Endodermal cell (in vitro differentiated cells): ENCODE data around the gene HS1BP3. TPM values are rescaled to one million over a fixed set of nuclear protein-coding genes. Genes with fewer than 3 reads are reported as not detected.

ENCODE experiments used
- DNase-seq: peaks from one replicate; pipeline ENCODE4 v3.0.0-alpha.2; 2017
- H3K27ac ChIP-seq: 2 replicates; pipeline ENCODE4 v1.5.1; 2013; ENCODE audit warnings: mild to moderate bottlenecking, low read depth, low read length, moderate library complexity
- H3K27me3 ChIP-seq: 2 replicates; pipeline ENCODE4 v1.6.1; 2013; ENCODE audit warnings: mild to moderate bottlenecking, low read length, moderate library complexity; ENCODE audit not compliant: insufficient read depth, control insufficient read depth, poor library complexity, severe bottlenecking
- H3K36me3 ChIP-seq: 2 replicates; pipeline ENCODE4 v1.7.0; 2013; ENCODE audit warnings: mild to moderate bottlenecking, low read length, moderate library complexity; ENCODE audit not compliant: control insufficient read depth, insufficient read depth
- H3K4me1 ChIP-seq: one replicate; pipeline ENCODE4 v1.7.0; 2013; ENCODE audit warnings: low read length; ENCODE audit not compliant: control insufficient read depth, insufficient read depth
- H3K4me3 ChIP-seq: 2 replicates; pipeline ENCODE4 v1.5.1; 2013; ENCODE audit warnings: mild to moderate bottlenecking, low read length, moderate library complexity
- H3K9ac ChIP-seq: 2 replicates; pipeline ENCODE4 v1.6.1; 2013; ENCODE audit warnings: mild to moderate bottlenecking, low read length, moderate library complexity; ENCODE audit not compliant: poor library complexity, severe bottlenecking; ENCODE audit errors: extremely low read depth
- H3K9me3 ChIP-seq: 2 replicates; pipeline ENCODE4 v1.6.1; 2013; ENCODE audit warnings: mild to moderate bottlenecking, low read length, moderate library complexity; ENCODE audit not compliant: control insufficient read depth
- H3K27ac Mint-ChIP-seq: 2 replicates; pipeline ENCODE4 v1.8.0; 2020; ENCODE audit warnings: mixed read lengths
- H3K27me3 Mint-ChIP-seq: 2 replicates; pipeline ENCODE4 v1.8.0; 2021; ENCODE audit warnings: mild to moderate bottlenecking, mixed read lengths; ENCODE audit not compliant: insufficient read depth
- H3K36me3 Mint-ChIP-seq: 2 replicates; pipeline ENCODE4 v1.8.0; 2020; ENCODE audit warnings: low read depth, mixed read lengths
- H3K4me1 Mint-ChIP-seq: 2 replicates; pipeline ENCODE4 v1.8.0; 2020; ENCODE audit warnings: mixed read lengths
- H3K4me3 Mint-ChIP-seq: 2 replicates; pipeline ENCODE4 v1.8.0; 2020; ENCODE audit warnings: mild to moderate bottlenecking, moderate library complexity, mixed read lengths
- H3K9me3 Mint-ChIP-seq: 2 replicates; pipeline ENCODE4 v1.8.0; 2020; ENCODE audit warnings: mild to moderate bottlenecking, mixed read lengths
- WGBS, 2 experiments: methylation state at CpG; one replicate each; pipeline versions ENCODE4 v1.1.5 to v1.1.7; 2013; ENCODE audit warnings: missing lambda C conversion rate in 2 of 2, mixed read lengths in 1 of 2; ENCODE audit not compliant: insufficient coverage in 1 of 2, insufficient read length in 1 of 2; 5-methylcytosine and 5-hydroxymethylcytosine counted together
- total RNA-seq, 2 donors: library from RNA; stranded (reverse); fragmentation: NEBNext Ultra II Directional in 1 of 2; extraction: Animal tissue kit (Norgen Biotek cat#: 25700) in 1 of 2; gene quantifications; 2 replicates in 1 of 2; 3 replicates in 1 of 2; pipeline ENCODE4 v1.2.1, GENCODE V29; 2021
- TF ChIP-seq, protein P1 (sequence below): fragments of 200-600 bp; sonication (generic); conservative IDR thresholded peaks from 2 replicates; pipeline ENCODE4 v1.5.0; 2021; ENCODE audit warnings: antibody characterized with exemption, mild to moderate bottlenecking

HS1BP3 gene
- total RNA-seq, 2 donors from 2014 or later: 23.0 to 26.2 TPM

DNA sequence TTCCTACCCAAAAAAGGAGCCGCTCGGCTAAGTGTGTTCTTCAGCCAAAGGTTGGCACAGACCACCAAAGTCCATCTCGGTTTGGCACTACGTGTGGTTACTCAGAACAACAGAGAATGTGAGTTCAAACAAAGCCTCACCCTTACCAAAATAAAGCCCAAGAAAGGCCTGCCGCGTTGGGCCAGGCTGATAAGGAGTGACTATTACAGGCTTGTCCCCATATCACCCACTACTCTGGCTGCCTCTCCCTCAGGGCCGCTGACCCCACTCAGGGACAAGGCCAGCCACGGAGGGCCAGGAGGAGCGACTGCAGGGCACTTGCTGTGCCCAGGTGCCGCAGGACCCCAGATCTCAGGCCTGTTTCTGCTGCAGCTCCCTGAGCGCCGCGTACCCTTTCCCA, 13.8 kb downstream of the HS1BP3 start:
- Histone ChIP-seq H3K36me3 (peaks cover 13% of the 10 kb centered on the region), H3K4me1 (no peaks in the 10 kb centered on the region), H3K9ac (no peak overlapping the region), H3K9me3 (no peaks in the 10 kb centered on the region), H3K4me3 (no peak overlapping the region), H3K27ac (no peak overlapping the region), H3K27me3 (no peaks in the 10 kb centered on the region)
- no peaks in the 10 kb centered on the region for H3K27me3 Mint-ChIP-seq
- no peak overlapping the region for H3K4me3 Mint-ChIP-seq
- TF ChIP-seq, protein P1, sequence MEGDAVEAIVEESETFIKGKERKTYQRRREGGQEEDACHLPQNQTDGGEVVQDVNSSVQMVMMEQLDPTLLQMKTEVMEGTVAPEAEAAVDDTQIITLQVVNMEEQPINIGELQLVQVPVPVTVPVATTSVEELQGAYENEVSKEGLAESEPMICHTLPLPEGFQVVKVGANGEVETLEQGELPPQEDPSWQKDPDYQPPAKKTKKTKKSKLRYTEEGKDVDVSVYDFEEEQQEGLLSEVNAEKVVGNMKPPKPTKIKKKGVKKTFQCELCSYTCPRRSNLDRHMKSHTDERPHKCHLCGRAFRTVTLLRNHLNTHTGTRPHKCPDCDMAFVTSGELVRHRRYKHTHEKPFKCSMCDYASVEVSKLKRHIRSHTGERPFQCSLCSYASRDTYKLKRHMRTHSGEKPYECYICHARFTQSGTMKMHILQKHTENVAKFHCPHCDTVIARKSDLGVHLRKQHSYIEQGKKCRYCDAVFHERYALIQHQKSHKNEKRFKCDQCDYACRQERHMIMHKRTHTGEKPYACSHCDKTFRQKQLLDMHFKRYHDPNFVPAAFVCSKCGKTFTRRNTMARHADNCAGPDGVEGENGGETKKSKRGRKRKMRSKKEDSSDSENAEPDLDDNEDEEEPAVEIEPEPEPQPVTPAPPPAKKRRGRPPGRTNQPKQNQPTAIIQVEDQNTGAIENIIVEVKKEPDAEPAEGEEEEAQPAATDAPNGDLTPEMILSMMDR: no peak
- peaks cover 19% of the 10 kb centered on the region for H3K36me3 Mint-ChIP-seq
- H3K4me1 Mint-ChIP-seq: peaks cover 18% of the 10 kb centered on the region
- no peaks in the 10 kb centered on the region for H3K9me3 Mint-ChIP-seq
- DNase-seq: no peak
- H3K27ac Mint-ChIP-seq: no peak overlapping the region
- 80 to 86% methylated on average over 7 to 13 of the region's 13 CpGs for WGBS, 2 experiments

DNA sequence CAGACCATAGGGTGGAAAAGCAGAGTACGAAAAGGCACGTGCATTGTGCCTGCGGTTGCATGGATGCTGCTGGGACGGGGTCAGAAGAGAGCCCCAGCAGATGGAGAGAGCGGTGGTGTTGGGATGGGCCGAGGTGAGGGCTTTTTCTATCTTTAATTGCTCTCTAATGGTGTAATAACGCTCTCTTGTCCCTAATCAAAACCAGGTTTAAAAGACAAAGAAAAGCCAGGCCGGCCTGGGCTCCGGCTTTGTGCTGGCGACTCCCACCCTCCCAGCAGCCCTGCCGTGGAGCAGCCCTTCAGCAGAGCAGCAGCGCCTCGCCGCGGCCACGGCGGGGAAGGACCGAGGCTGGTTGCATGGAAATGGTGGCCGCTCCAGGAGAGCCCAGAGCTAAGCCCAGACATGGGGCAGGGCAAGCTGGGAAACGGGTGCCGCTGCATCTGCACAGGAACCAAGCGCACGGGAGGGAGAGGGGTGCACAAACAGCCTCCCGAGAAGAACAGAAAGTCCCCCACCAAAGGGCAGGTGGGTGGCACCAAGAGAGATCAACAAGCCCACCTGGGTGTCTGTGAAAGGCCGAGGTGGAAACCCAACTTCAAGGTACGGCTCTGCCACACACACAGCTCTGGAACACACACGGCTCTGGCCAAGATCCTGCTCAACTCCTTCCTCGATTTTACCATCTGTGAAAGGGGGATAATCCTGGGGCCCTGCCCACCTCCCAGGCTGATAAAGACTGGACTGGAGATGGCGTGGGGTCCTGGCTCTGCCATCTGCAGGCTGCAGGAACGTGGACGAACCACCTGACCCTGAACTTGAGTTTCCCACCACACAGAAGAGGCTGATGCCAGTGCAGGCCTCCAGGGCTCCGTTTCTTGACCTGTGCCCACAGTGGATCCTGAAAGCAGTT, 15.0 kb downstream of the HS1BP3 start:
- no peak overlapping the region for H3K4me3 Mint-ChIP-seq
- Histone ChIP-seq H3K4me3 (no peak overlapping the region), H3K27me3 (no peaks in the 10 kb centered on the region), H3K27ac (peak overlapping the region; percentile 74), H3K9ac (peak overlapping the region; percentile 47), H3K36me3 (peaks cover 9% of the 10 kb centered on the region), H3K9me3 (no peaks in the 10 kb centered on the region), H3K4me1 (no peaks in the 10 kb centered on the region)
- peaks cover 9% of the 10 kb centered on the region for H3K36me3 Mint-ChIP-seq
- peaks cover 18% of the 10 kb centered on the region for H3K4me1 Mint-ChIP-seq
- peak overlapping the region; percentile 72 for H3K27ac Mint-ChIP-seq
- TF ChIP-seq, protein P1: peak; percentile 98
- no peaks in the 10 kb centered on the region for H3K27me3 Mint-ChIP-seq
- WGBS, 2 experiments: 39 to 59% methylated on average over 17 to 32 of the region's 32 CpGs
- no peaks in the 10 kb centered on the region for H3K9me3 Mint-ChIP-seq
- DNase-seq: peak; percentile 98

DNA sequence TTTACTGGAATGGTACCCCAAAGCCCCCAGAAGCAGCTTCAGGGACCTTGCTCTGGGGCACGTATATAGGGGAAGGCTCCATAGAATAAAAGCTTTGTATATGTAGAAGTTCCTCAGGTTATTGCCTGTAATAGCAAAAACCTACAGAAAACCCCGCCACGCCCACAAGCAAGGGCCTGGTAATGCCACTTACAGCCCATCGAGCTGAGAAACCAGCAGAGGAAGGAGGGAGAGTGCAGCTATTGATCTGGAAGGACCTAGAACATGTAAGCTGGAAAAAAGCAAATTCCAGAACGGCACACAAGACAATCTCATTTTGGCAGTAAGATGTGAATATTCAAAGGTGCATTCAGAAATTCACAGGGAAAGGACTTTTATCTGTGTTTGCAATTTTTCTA, 15.8 kb downstream of the HS1BP3 start:
- no peak overlapping the region for H3K9ac ChIP-seq
- Mint-ChIP-seq H3K27me3 (no peaks in the 10 kb centered on the region), H3K27ac (no peak overlapping the region)

More for the DNA sequence above, 15.8 kb downstream of the HS1BP3 start:
- H3K9me3 ChIP-seq: no peaks in the 10 kb centered on the region
- 83 to 89% methylated on average over 5 of the region's 5 CpGs for WGBS, 2 experiments
- H3K36me3 Mint-ChIP-seq: peaks cover 11% of the 10 kb centered on the region
- H3K4me1 Mint-ChIP-seq: peaks cover 18% of the 10 kb centered on the region
- TF ChIP-seq, protein P1: no peak
- H3K9me3 Mint-ChIP-seq: no peaks in the 10 kb centered on the region
- H3K4me3 Mint-ChIP-seq: no peak overlapping the region
- H3K4me3 ChIP-seq: no peak overlapping the region
- H3K27ac ChIP-seq: no peak overlapping the region
- DNase-seq: no peak
- peaks cover 7% of the 10 kb centered on the region for H3K36me3 ChIP-seq
- H3K27me3 ChIP-seq: no peaks in the 10 kb centered on the region
- H3K4me1 ChIP-seq: no peaks in the 10 kb centered on the region
